Measurements from ENCODE around the gene NLRP9. TPM values are rescaled to one million over a fixed set of nuclear protein-coding genes. Genes with fewer than 3 reads are reported as not detected.

NLRP9 gene
- total and polyA plus RNA-seq, 2 of the 13 experiments (the other 11 are each of a cell fraction or from before 2014, with no cell fraction given) = not detected

GRCh38 chr19:55716531-55716930 lies 21.7 kb downstream of the NLRP9 start:
- 58% methylated on average over 13 of the region's 15 CpGs for WGBS (ENCODE audit: low lambda C conversion rate)
- no peak overlapping the region for H3K9ac ChIP-seq (ENCODE audit: insufficient read depth, low read depth, low read length)
- H3K4me1 ChIP-seq (ENCODE audit: insufficient read depth, low read length) = peaks cover 7% of the 10 kb centered on the region; the same call in 1 of the 2 replicates
- no peak overlapping the region for H2AFZ ChIP-seq (ENCODE audit: low read length)
- H3K4me3 ChIP-seq (replicated peaks in 1 of 3; ENCODE audit: insufficient read depth in 1 of 3, low read depth in 2 of 3, low read length in 3 of 3) = no peak overlapping the region
- no peaks in the 10 kb centered on the region for H4K20me1 ChIP-seq (ENCODE audit: insufficient read depth, low read length)
- no peaks in the 10 kb centered on the region for H3K79me2 ChIP-seq (ENCODE audit: insufficient read depth, low read length)
- H3K4me2 ChIP-seq (ENCODE audit: low read depth, low read length) = no peak overlapping the region
- ChIA-PET CTCF (ENCODE audit: low intra/inter-chr PET ratio, low total read pairs) (no interaction called here), POLR2A (no interaction called here)
- no peak for ATAC-seq
- no TSS peak for BruUV-seq (replicated peaks)
- in situ Hi-C loops (cut with HindIII; ENCODE audit: extremely low pct_ligation_motif_present, low pct_unique_long_range_greater_than_20kb) (no loop called here), intact Hi-C loops (cut with micrococcal nuclease; ENCODE audit: unreplicated experiment) (no loop called here)
- peaks cover 2 to 13% of the 10 kb centered on the region in 2 experiments; a peak in 3 of 5 replicates for H3K27me3 ChIP-seq (ENCODE audit: control insufficient read depth in 1 of 2, insufficient read depth in 2 of 2, low read length in 2 of 2)
- DNase-seq (ENCODE audit: low spot score) = no peak
- H3K27ac ChIP-seq (ENCODE audit: extremely low read length, insufficient read depth, low read length) = no peak overlapping the region
- no peak for FAIRE-seq
- peaks cover 4% of the 10 kb centered on the region; the same call in 1 of the 2 replicates for H3K9me3 ChIP-seq (ENCODE audit: low read length)
- H3K36me3 ChIP-seq (replicated peaks in 1 of 2; ENCODE audit: control insufficient read depth in 1 of 2, insufficient read depth in 2 of 2, low read length in 2 of 2) = no peaks in the 10 kb centered on the region
- TF ChIP-seq ZMYM3 (CRISPR knock-in tag; IDR thresholded peaks at IDR 0.05) (no peak), SP140L (CRISPR knock-in tag; IDR thresholded peaks at IDR 0.05; ENCODE audit: borderline replicate concordance) (no peak), HNRNPL (IDR thresholded peaks at IDR 0.05; ENCODE audit: low read depth, low read length) (no peak), ZNF17 (CRISPR knock-in tag; IDR thresholded peaks at IDR 0.05) (no peak), SOX13 (IDR thresholded peaks at IDR 0.05) (no peak), SOX13 (CRISPR knock-in tag; conservative IDR thresholded peaks at IDR 0.05 in 1 of 2, IDR thresholded peaks at IDR 0.05 in 1 of 2) (no peak), CHD4 (IDR thresholded peaks at IDR 0.05; ENCODE audit: borderline replicate concordance, low read length) (no peak), ZNF784 (CRISPR knock-in tag; IDR thresholded peaks at IDR 0.05; ENCODE audit: borderline replicate concordance) (no peak), ZNF749 (CRISPR knock-in tag; IDR thresholded peaks at IDR 0.05; ENCODE audit: borderline replicate concordance) (no peak), TOPORS (CRISPR knock-in tag; IDR thresholded peaks at IDR 0.05) (no peak), HMGXB4 (CRISPR knock-in tag; IDR thresholded peaks at IDR 0.05; ENCODE audit: borderline replicate concordance in 1 of 2, low read depth in 1 of 2) (no peak), ZNF225 (CRISPR knock-in tag; IDR thresholded peaks at IDR 0.05) (no peak), MED1 (CRISPR knock-in tag; IDR thresholded peaks at IDR 0.05) (no peak), ZNF180 (CRISPR knock-in tag; IDR thresholded peaks at IDR 0.05; ENCODE audit: borderline replicate concordance, low read depth) (no peak), ZBTB43 (CRISPR knock-in tag; conservative IDR thresholded peaks at IDR 0.05) (no peak)
- TF ChIP-seq, protein P1, sequence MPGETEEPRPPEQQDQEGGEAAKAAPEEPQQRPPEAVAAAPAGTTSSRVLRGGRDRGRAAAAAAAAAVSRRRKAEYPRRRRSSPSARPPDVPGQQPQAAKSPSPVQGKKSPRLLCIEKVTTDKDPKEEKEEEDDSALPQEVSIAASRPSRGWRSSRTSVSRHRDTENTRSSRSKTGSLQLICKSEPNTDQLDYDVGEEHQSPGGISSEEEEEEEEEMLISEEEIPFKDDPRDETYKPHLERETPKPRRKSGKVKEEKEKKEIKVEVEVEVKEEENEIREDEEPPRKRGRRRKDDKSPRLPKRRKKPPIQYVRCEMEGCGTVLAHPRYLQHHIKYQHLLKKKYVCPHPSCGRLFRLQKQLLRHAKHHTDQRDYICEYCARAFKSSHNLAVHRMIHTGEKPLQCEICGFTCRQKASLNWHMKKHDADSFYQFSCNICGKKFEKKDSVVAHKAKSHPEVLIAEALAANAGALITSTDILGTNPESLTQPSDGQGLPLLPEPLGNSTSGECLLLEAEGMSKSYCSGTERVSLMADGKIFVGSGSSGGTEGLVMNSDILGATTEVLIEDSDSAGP (CRISPR knock-in tag; IDR thresholded peaks at IDR 0.05; ENCODE audit: borderline replicate concordance) = no peak
- TF ChIP-seq, protein P2, sequence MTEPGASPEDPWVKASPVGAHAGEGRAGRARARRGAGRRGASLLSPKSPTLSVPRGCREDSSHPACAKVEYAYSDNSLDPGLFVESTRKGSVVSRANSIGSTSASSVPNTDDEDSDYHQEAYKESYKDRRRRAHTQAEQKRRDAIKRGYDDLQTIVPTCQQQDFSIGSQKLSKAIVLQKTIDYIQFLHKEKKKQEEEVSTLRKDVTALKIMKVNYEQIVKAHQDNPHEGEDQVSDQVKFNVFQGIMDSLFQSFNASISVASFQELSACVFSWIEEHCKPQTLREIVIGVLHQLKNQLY (CRISPR knock-in tag; IDR thresholded peaks at IDR 0.05) = no peak
